ENCODE measurements around the gene NBPF1.
"Not testable (repeated sequence)": the region's sequence is repeated elsewhere in the genome, so short reads cannot be mapped to it uniquely, and the experiment has no call there.

DNA sequence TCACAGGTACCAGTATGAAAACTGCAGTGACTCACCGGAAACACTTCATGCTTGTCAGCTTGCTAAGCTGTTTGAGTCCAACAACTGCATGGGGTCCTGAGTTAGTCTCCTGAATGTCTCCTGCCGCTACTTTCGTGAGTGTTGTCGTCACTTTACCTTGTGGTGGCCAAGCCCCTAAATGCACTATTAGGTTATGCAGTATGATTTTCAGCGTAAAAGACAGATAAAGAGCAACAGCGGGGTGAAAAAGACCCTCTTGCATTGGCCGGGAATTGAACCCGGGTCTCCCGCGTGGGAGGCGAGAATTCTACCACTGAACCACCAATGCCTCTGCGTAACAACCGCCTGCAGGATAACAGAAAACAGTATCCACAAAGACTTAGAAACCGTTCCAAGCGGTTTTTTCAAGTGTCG lies 67.7 kb downstream of the NBPF1 start:
- TF ChIP-seq POLR2A (IDR thresholded peaks at IDR 0.05; ENCODE audit: low read length); GATA1 (IDR thresholded peaks at IDR 0.05; ENCODE audit: low read depth, low read length): not testable (repeated sequence)

Data from erythroblast (primary cell).